H9 (cell line): ENCODE data around the gene GATD1. TPM values are rescaled to one million over a fixed set of nuclear protein-coding genes. Genes with fewer than 3 reads are reported as not detected.

Experiments
- DNase-seq: peaks from one replicate; pipeline ENCODE4 v3.0.0-alpha.2; 2017
- H2AFZ ChIP-seq: one replicate; pipeline ENCODE4 v1.6.1; 2013; ENCODE audit warnings: mild to moderate bottlenecking, low read length, control low read depth, moderate library complexity
- H2AK5ac ChIP-seq: 2 replicates; pipeline ENCODE4 v1.6.1; 2013; ENCODE audit warnings: low read length, control low read depth, mixed read lengths; ENCODE audit not compliant: insufficient read length
- H2BK120ac ChIP-seq: one replicate; pipeline ENCODE4 v1.6.1; 2013; ENCODE audit warnings: low read depth, mild to moderate bottlenecking, low read length, control low read depth, inconsistent platforms; ENCODE audit not compliant: poor library complexity, severe bottlenecking
- H2BK12ac ChIP-seq: 2 replicates; pipeline ENCODE4 v1.6.1; 2013; ENCODE audit warnings: low read length, control low read depth, mixed read lengths, low read depth; ENCODE audit not compliant: insufficient read length
- H2BK15ac ChIP-seq: 2 replicates; pipeline ENCODE4 v1.6.1; 2013; ENCODE audit warnings: low read depth, low read length, control low read depth
- H2BK20ac ChIP-seq: one replicate; pipeline ENCODE4 v1.6.1; 2013; ENCODE audit warnings: low read depth, mild to moderate bottlenecking, low read length, control low read depth, inconsistent platforms; ENCODE audit not compliant: poor library complexity, severe bottlenecking
- H2BK5ac ChIP-seq: 2 replicates; pipeline ENCODE4 v1.6.1; 2013; ENCODE audit warnings: low read length, control low read depth, mixed read lengths; ENCODE audit not compliant: insufficient read length
- H3K14ac ChIP-seq: 2 replicates; pipeline ENCODE4 v1.6.1; 2013; ENCODE audit warnings: low read length, control low read depth; ENCODE audit not compliant: insufficient read depth
- H3K18ac ChIP-seq: 2 replicates; pipeline ENCODE4 v1.6.1; 2013; ENCODE audit warnings: low read depth, mild to moderate bottlenecking, mixed read lengths, low read length, control low read depth; ENCODE audit not compliant: insufficient read length
- H3K23ac ChIP-seq: 2 replicates; pipeline ENCODE4 v1.6.1; 2013; ENCODE audit warnings: low read length, control low read depth, mixed read lengths, low read depth; ENCODE audit not compliant: insufficient read length
- H3K23me2 ChIP-seq: 2 replicates; pipeline ENCODE4 v1.6.1; 2013; ENCODE audit warnings: low read depth, mild to moderate bottlenecking, mixed read lengths, low read length, control low read depth; ENCODE audit not compliant: insufficient read length, poor library complexity, severe bottlenecking
- H3K27ac ChIP-seq: 2 replicates; pipeline ENCODE4 v1.5.1; 2013; ENCODE audit warnings: low read length, control low read depth, mixed read lengths, low read depth; ENCODE audit not compliant: insufficient read length
- H3K27me3 ChIP-seq: 2 replicates; pipeline ENCODE4 v1.6.1; 2013; ENCODE audit warnings: low read length, control low read depth, inconsistent platforms; ENCODE audit not compliant: insufficient read depth
- H3K4ac ChIP-seq: 2 replicates; pipeline ENCODE4 v1.6.1; 2013; ENCODE audit warnings: low read depth, mild to moderate bottlenecking, control low read depth, inconsistent platforms, low read length, moderate library complexity
- H3K4me1 ChIP-seq: 2 replicates; pipeline ENCODE4 v1.6.1; 2013; ENCODE audit warnings: low read length, control low read depth, inconsistent platforms; ENCODE audit not compliant: insufficient read depth
- H3K4me2 ChIP-seq: 2 replicates; pipeline ENCODE4 v1.6.1; 2013; ENCODE audit warnings: low read length, control low read depth, mixed read lengths; ENCODE audit not compliant: insufficient read length, insufficient read depth
- H3K56ac ChIP-seq: 2 replicates; pipeline ENCODE4 v1.6.1; 2013; ENCODE audit warnings: low read depth, mild to moderate bottlenecking, mixed read lengths, low read length, control low read depth; ENCODE audit not compliant: insufficient read length
- H3K79me1 ChIP-seq: 2 replicates; pipeline ENCODE4 v1.6.1; 2013; ENCODE audit warnings: low read depth, mild to moderate bottlenecking, moderate library complexity, low read length, control low read depth, inconsistent platforms; ENCODE audit not compliant: insufficient read depth, poor library complexity, severe bottlenecking
- H3K79me2 ChIP-seq: 2 replicates; pipeline ENCODE4 v1.6.1; 2013; ENCODE audit warnings: low read length, control low read depth, inconsistent platforms; ENCODE audit not compliant: insufficient read depth
- H3K9ac ChIP-seq: 2 replicates; pipeline ENCODE4 v1.6.1; 2013; ENCODE audit warnings: low read length, control low read depth, mixed read lengths; ENCODE audit not compliant: insufficient read length; ENCODE audit errors: extremely low read depth
- H3K9me3 ChIP-seq: one replicate; pipeline ENCODE4 v1.6.1; 2013; ENCODE audit warnings: low read depth, low read length, inconsistent platforms; ENCODE audit not compliant: control insufficient read depth
- H3T11ph ChIP-seq: one replicate; pipeline ENCODE4 v1.6.1; 2013; ENCODE audit warnings: mild to moderate bottlenecking, low read length, control low read depth, inconsistent platforms
- H4K20me1 ChIP-seq: one replicate; pipeline ENCODE4 v1.6.1; 2013; ENCODE audit not compliant: control insufficient read depth, insufficient read length, insufficient read depth
- H4K5ac ChIP-seq: 2 replicates; pipeline ENCODE4 v1.6.1; 2013; ENCODE audit warnings: low read depth, mild to moderate bottlenecking, mixed read lengths, low read length, control low read depth; ENCODE audit not compliant: insufficient read length
- H4K8ac ChIP-seq: replicated peaks from 2 replicates; pipeline ENCODE4 v1.6.1; 2013; ENCODE audit warnings: low read length, control low read depth, mixed read lengths, low read depth; ENCODE audit not compliant: insufficient read length
- H4K91ac ChIP-seq: 2 replicates; pipeline ENCODE4 v1.6.1; 2013; ENCODE audit warnings: low read depth, mild to moderate bottlenecking, moderate library complexity, mixed read lengths, low read length, control low read depth; ENCODE audit not compliant: insufficient read length
- H3K27ac Mint-ChIP-seq, 3 experiments: 2 replicates in 2 of 3; 3 replicates in 1 of 3; pipeline ENCODE4 v1.8.0; 2020 to 2021; ENCODE audit warnings: mixed read lengths in 3 of 3, mild to moderate bottlenecking in 1 of 3, moderate library complexity in 1 of 3
- H3K27me3 Mint-ChIP-seq: 2 replicates; pipeline ENCODE4 v1.8.0; 2021; ENCODE audit warnings: low read depth, mild to moderate bottlenecking, moderate library complexity, mixed read lengths
- H3K36me3 Mint-ChIP-seq, 3 experiments: 2 replicates in 2 of 3; 3 replicates in 1 of 3; pipeline ENCODE4 v1.8.0; 2020 to 2021; ENCODE audit warnings: low read depth in 3 of 3, mixed read lengths in 3 of 3; ENCODE audit not compliant: insufficient read depth in 1 of 3
- H3K4me1 Mint-ChIP-seq, 2 experiments: 2 replicates each; pipeline ENCODE4 v1.8.0; 2020; ENCODE audit warnings: mixed read lengths in 2 of 2
- H3K4me3 Mint-ChIP-seq, 2 experiments: 2 replicates in 1 of 2; 3 replicates in 1 of 2; pipeline ENCODE4 v1.8.0; 2020 to 2021; ENCODE audit warnings: mild to moderate bottlenecking in 2 of 2, mixed read lengths in 2 of 2, moderate library complexity in 1 of 2
- H3K9me3 Mint-ChIP-seq, 2 experiments: 2 replicates in 1 of 2; 3 replicates in 1 of 2; pipeline ENCODE4 v1.8.0; 2020; ENCODE audit warnings: mild to moderate bottlenecking in 2 of 2, mixed read lengths in 2 of 2, moderate library complexity in 1 of 2
- WGBS: extraction: QIAGEN DNeasy Blood & Tissue Kit; methylation state at CpG from one replicate; pipeline ENCODE4 v1.1.7; 2013; ENCODE audit warnings: missing lambda C conversion rate, low lambda C conversion rate, mixed read lengths; ENCODE audit not compliant: insufficient read length; ENCODE audit errors: extremely low coverage; 5-methylcytosine and 5-hydroxymethylcytosine counted together
- total RNA-seq: library from RNA; stranded (reverse); gene quantifications from 2 replicates; pipeline ENCODE4 v1.2.1, GENCODE V29; 2021
- TF ChIP-seq, protein P1 (sequence below): fragments of 200-600 bp; sonication (generic); conservative IDR thresholded peaks from 3 replicates; pipeline ENCODE4 v1.8.0; 2021; ENCODE audit warnings: antibody characterized with exemption, mild to moderate bottlenecking

GATD1 gene
- total RNA-seq, 1 experiment from 2014 or later: 60.0 TPM

- no peak overlapping the region for H2AK5ac ChIP-seq
- WGBS: no CpG with 5 or more reads among the region's 49 CpGs
- no peak for DNase-seq
- no peak overlapping the region for H2BK5ac ChIP-seq
- Mint-ChIP-seq H3K27me3 (no peaks in the 10 kb centered on the region), H3K4me1 (peaks cover 11 to 37% of the 10 kb centered on the region in 2 experiments), H3K27ac (no peak overlapping the region), H3K36me3 (peaks cover 0 to 16% (median 3%) of the 10 kb centered on the region in 3 experiments; a peak in 2 of 7 replicates), H3K4me3 (no peak overlapping the region), H3K9me3 (no peaks in the 10 kb centered on the region)
- H3K9ac ChIP-seq: no peak overlapping the region
- no peak overlapping the region for H2BK120ac ChIP-seq
- no peak overlapping the region for H4K8ac ChIP-seq
- no peaks in the 10 kb centered on the region for H3K9me3 ChIP-seq
- no peak overlapping the region for H2BK15ac ChIP-seq
- H4K5ac ChIP-seq: no peak overlapping the region
- H3K56ac ChIP-seq: no peak overlapping the region
- H2BK12ac ChIP-seq: no peak overlapping the region
- no peak overlapping the region for H3T11ph ChIP-seq
- H2AFZ ChIP-seq: no peak overlapping the region
- no peak overlapping the region for H4K91ac ChIP-seq
- no peak overlapping the region for H3K27ac ChIP-seq
- H3K18ac ChIP-seq: no peak overlapping the region
- H3K4ac ChIP-seq: no peak overlapping the region
- H3K79me1 ChIP-seq: no peaks in the 10 kb centered on the region
- H3K27me3 ChIP-seq: no peaks in the 10 kb centered on the region
- no peaks in the 10 kb centered on the region; the same call in 1 of the 2 replicates for H3K4me1 ChIP-seq
- H3K4me2 ChIP-seq: no peak overlapping the region
- H4K20me1 ChIP-seq: peaks cover 2% of the 10 kb centered on the region
- H2BK20ac ChIP-seq: no peak overlapping the region
- H3K23me2 ChIP-seq: peaks cover 5% of the 10 kb centered on the region
- H3K23ac ChIP-seq: no peak overlapping the region
- H3K79me2 ChIP-seq: no peaks in the 10 kb centered on the region
- TF ChIP-seq, protein P1, sequence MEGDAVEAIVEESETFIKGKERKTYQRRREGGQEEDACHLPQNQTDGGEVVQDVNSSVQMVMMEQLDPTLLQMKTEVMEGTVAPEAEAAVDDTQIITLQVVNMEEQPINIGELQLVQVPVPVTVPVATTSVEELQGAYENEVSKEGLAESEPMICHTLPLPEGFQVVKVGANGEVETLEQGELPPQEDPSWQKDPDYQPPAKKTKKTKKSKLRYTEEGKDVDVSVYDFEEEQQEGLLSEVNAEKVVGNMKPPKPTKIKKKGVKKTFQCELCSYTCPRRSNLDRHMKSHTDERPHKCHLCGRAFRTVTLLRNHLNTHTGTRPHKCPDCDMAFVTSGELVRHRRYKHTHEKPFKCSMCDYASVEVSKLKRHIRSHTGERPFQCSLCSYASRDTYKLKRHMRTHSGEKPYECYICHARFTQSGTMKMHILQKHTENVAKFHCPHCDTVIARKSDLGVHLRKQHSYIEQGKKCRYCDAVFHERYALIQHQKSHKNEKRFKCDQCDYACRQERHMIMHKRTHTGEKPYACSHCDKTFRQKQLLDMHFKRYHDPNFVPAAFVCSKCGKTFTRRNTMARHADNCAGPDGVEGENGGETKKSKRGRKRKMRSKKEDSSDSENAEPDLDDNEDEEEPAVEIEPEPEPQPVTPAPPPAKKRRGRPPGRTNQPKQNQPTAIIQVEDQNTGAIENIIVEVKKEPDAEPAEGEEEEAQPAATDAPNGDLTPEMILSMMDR: no peak
- no peak overlapping the region for H3K14ac ChIP-seq
Measured at GRCh38 chr11:791658-792534, 14.6 kb upstream of the GATD1 start.
